ENCODE measurements around the gene TAAR1. TPM values are rescaled to one million over a fixed set of nuclear protein-coding genes. Genes with fewer than 3 reads are reported as not detected.

TAAR1 gene
- total and polyA plus RNA-seq, 2 donors (not counting 1 experiment from before 2014, with no cell fraction given) = not detected

- H3K9ac ChIP-seq (ENCODE audit: insufficient read depth, low read length) = no peak overlapping the region
- TF ChIP-seq EZH2 (IDR thresholded peaks at IDR 0.05; ENCODE audit: low read length, missing control alignments) (no peak), CTCF (conservative IDR thresholded peaks at IDR 0.05 in 1 of 2, IDR thresholded peaks at IDR 0.05 in 1 of 2; ENCODE audit: low read depth in 1 of 2, low read length in 2 of 2) (peak; percentile 26 to 45)
- no peak overlapping the region for H2AFZ ChIP-seq (ENCODE audit: low read length)
- no peaks in the 10 kb centered on the region for H3K79me2 ChIP-seq (ENCODE audit: control insufficient read depth, insufficient read depth, low read length)
- DNase-seq (ENCODE audit: low read depth in 2 of 2) = peak; percentile 38 to 76
- no peaks in the 10 kb centered on the region for H3K4me1 ChIP-seq (ENCODE audit: control insufficient read depth, extremely low read depth, insufficient read depth, low read length)
- H3K27me3 ChIP-seq (ENCODE audit: control insufficient read depth, insufficient read depth, low read length) = no peaks in the 10 kb centered on the region
- H3K4me3 ChIP-seq (replicated peaks in 1 of 4; ENCODE audit: control extremely low read depth in 1 of 4, insufficient read depth in 1 of 4, low read depth in 3 of 4, low read length in 4 of 4) = no peak overlapping the region
- no peak overlapping the region for H3K27ac ChIP-seq (ENCODE audit: insufficient read depth, low read length)
- no peaks in the 10 kb centered on the region for H4K20me1 ChIP-seq (ENCODE audit: control insufficient read depth, extremely low read depth, insufficient read depth, low read length)
- H3K36me3 ChIP-seq (ENCODE audit: control insufficient read depth, insufficient read depth, low read length) = no peaks in the 10 kb centered on the region
- no peaks in the 10 kb centered on the region for H3K9me3 ChIP-seq (ENCODE audit: control insufficient read depth, insufficient read depth, low read depth, low read length)
- no peak overlapping the region for H3K4me2 ChIP-seq (ENCODE audit: extremely low read depth, insufficient read depth, low read length)
Measured at GRCh38 chr6:132669690-132670291, 10.8 kb upstream of the TAAR1 start.

- no peak overlapping the region for H3K4me3 ChIP-seq (replicated peaks in 1 of 4; ENCODE audit: control extremely low read depth in 1 of 4, insufficient read depth in 1 of 4, low read depth in 3 of 4, low read length in 4 of 4)
- no peaks in the 10 kb centered on the region for H4K20me1 ChIP-seq (ENCODE audit: control insufficient read depth, extremely low read depth, insufficient read depth, low read length)
- no peak overlapping the region for H3K27ac ChIP-seq (ENCODE audit: insufficient read depth, low read length)
- no peak overlapping the region for H2AFZ ChIP-seq (ENCODE audit: low read length)
- H3K36me3 ChIP-seq (ENCODE audit: control insufficient read depth, insufficient read depth, low read length) = no peaks in the 10 kb centered on the region
- no peak overlapping the region for H3K9ac ChIP-seq (ENCODE audit: insufficient read depth, low read length)
- H3K4me1 ChIP-seq (ENCODE audit: control insufficient read depth, extremely low read depth, insufficient read depth, low read length) = no peaks in the 10 kb centered on the region
- no peak overlapping the region for H3K4me2 ChIP-seq (ENCODE audit: extremely low read depth, insufficient read depth, low read length)
- no peak for DNase-seq (ENCODE audit: low read depth in 2 of 2)
- H3K79me2 ChIP-seq (ENCODE audit: control insufficient read depth, insufficient read depth, low read length) = no peaks in the 10 kb centered on the region
- TF ChIP-seq EZH2 (IDR thresholded peaks at IDR 0.05; ENCODE audit: low read length, missing control alignments) (no peak), CTCF (conservative IDR thresholded peaks at IDR 0.05 in 1 of 2, IDR thresholded peaks at IDR 0.05 in 1 of 2; ENCODE audit: low read depth in 1 of 2, low read length in 2 of 2) (no peak)
- peaks cover under 1% of the 10 kb centered on the region for H3K27me3 ChIP-seq (ENCODE audit: control insufficient read depth, insufficient read depth, low read length)
- no peaks in the 10 kb centered on the region for H3K9me3 ChIP-seq (ENCODE audit: control insufficient read depth, insufficient read depth, low read depth, low read length)
Measured at GRCh38 chr6:132666118-132666517, 7.1 kb upstream of the TAAR1 start.

GRCh38 chr6:132664309-132665034, 5.5 kb upstream of the TAAR1 start:
- Histone ChIP-seq H3K4me2 (ENCODE audit: extremely low read depth, insufficient read depth, low read length) (no peak overlapping the region), H3K4me1 (ENCODE audit: control insufficient read depth, extremely low read depth, insufficient read depth, low read length) (no peaks in the 10 kb centered on the region), H3K4me3 (replicated peaks in 1 of 4; ENCODE audit: control extremely low read depth in 1 of 4, insufficient read depth in 1 of 4, low read depth in 3 of 4, low read length in 4 of 4) (no peak overlapping the region), H3K9ac (ENCODE audit: insufficient read depth, low read length) (no peak overlapping the region), H2AFZ (ENCODE audit: low read length) (no peak overlapping the region), H3K27me3 (ENCODE audit: control insufficient read depth, insufficient read depth, low read length) (peaks cover 2% of the 10 kb centered on the region), H3K27ac (ENCODE audit: insufficient read depth, low read length) (no peak overlapping the region), H3K79me2 (ENCODE audit: control insufficient read depth, insufficient read depth, low read length) (no peaks in the 10 kb centered on the region), H3K9me3 (ENCODE audit: control insufficient read depth, insufficient read depth, low read depth, low read length) (no peaks in the 10 kb centered on the region), H4K20me1 (ENCODE audit: control insufficient read depth, extremely low read depth, insufficient read depth, low read length) (no peaks in the 10 kb centered on the region), H3K36me3 (ENCODE audit: control insufficient read depth, insufficient read depth, low read length) (no peaks in the 10 kb centered on the region)
- DNase-seq (ENCODE audit: low read depth in 2 of 2) = no peak
- TF ChIP-seq CTCF (conservative IDR thresholded peaks at IDR 0.05 in 1 of 2, IDR thresholded peaks at IDR 0.05 in 1 of 2; ENCODE audit: low read depth in 1 of 2, low read length in 2 of 2) = no peak
- TF ChIP-seq EZH2 (IDR thresholded peaks at IDR 0.05; ENCODE audit: low read length, missing control alignments) = no peak

All from fibroblast of lung (primary cell).